Upper lobe of right lung (tissue), 1 donor: Measurements from ENCODE around the gene MORC3. TPM values are rescaled to one million over a fixed set of nuclear protein-coding genes. Genes with fewer than 3 reads are reported as not detected.
"Not testable (repeated sequence)": the region's sequence is repeated elsewhere in the genome, so short reads cannot be mapped to it uniquely, and the experiment has no call there.

ENCODE experiments used
- ATAC-seq: fragments of 200-7000 bp; cut with Tn5 transposase; one replicate; pipeline ENCODE4 v1.9.1; 2020; ENCODE audit warnings: mild to moderate bottlenecking, moderate library complexity
- DNase-seq: peaks from one replicate; pipeline ENCODE4 v3.0.0-alpha.2; 2020
- H3K27ac ChIP-seq: fragments of 200-600 bp; one replicate; pipeline ENCODE4 v1.8.0; 2022
- H3K27me3 ChIP-seq: fragments of 200-600 bp; one replicate; pipeline ENCODE4 v1.8.0; 2022; ENCODE audit warnings: mild to moderate bottlenecking
- H3K36me3 ChIP-seq: fragments of 200-600 bp; one replicate; pipeline ENCODE4 v1.8.0; 2022
- H3K4me1 ChIP-seq: fragments of 200-600 bp; one replicate; pipeline ENCODE4 v1.8.0; 2022
- H3K4me3 ChIP-seq: fragments of 200-600 bp; one replicate; pipeline ENCODE4 v1.8.0; 2022; ENCODE audit warnings: mild to moderate bottlenecking
- H3K9me3 ChIP-seq: fragments of 200-600 bp; one replicate; pipeline ENCODE4 v1.8.0; 2022
- intact Hi-C: fragments of 100-400 bp; cut with DNase I; formaldehyde crosslinking; loops from one replicate; pipeline ENCODE4 v1.11.0; 2022
- long read RNA-seq: library from polyadenylated mRNA; unstranded; transcript quantifications from one replicate; pipeline ENCODE4 v2.0.0, GENCODE V29; 2021
- total RNA-seq: library from RNA; stranded (reverse); fragmentation: NEBNext Ultra II Directional; extraction: Animal tissue kit (Norgen Biotek cat#: 25700); gene quantifications from one replicate; pipeline ENCODE4 v1.2.1, GENCODE V29; 2021
- TF ChIP-seq, protein P1 (sequence below): fragments of 200-600 bp; IDR thresholded peaks from one replicate; pipeline ENCODE4 v1.8.0; 2022; ENCODE audit warnings: antibody characterized with exemption
- donor health status: DM: no; HTN: yes; CAD: no; lungs with severe emphysema.

Gene MORC3, protein sequence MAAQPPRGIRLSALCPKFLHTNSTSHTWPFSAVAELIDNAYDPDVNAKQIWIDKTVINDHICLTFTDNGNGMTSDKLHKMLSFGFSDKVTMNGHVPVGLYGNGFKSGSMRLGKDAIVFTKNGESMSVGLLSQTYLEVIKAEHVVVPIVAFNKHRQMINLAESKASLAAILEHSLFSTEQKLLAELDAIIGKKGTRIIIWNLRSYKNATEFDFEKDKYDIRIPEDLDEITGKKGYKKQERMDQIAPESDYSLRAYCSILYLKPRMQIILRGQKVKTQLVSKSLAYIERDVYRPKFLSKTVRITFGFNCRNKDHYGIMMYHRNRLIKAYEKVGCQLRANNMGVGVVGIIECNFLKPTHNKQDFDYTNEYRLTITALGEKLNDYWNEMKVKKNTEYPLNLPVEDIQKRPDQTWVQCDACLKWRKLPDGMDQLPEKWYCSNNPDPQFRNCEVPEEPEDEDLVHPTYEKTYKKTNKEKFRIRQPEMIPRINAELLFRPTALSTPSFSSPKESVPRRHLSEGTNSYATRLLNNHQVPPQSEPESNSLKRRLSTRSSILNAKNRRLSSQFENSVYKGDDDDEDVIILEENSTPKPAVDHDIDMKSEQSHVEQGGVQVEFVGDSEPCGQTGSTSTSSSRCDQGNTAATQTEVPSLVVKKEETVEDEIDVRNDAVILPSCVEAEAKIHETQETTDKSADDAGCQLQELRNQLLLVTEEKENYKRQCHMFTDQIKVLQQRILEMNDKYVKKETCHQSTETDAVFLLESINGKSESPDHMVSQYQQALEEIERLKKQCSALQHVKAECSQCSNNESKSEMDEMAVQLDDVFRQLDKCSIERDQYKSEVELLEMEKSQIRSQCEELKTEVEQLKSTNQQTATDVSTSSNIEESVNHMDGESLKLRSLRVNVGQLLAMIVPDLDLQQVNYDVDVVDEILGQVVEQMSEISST
- 32.3 TPM for total RNA-seq
- long read RNA-seq, full-length matches to known transcripts: 22 of 29 reads
- long read RNA-seq, partial matches to known transcripts: 1 of 29 reads
- long read RNA-seq, other reads (novel, unspliced or antisense): 6 of 29 reads

DNA sequence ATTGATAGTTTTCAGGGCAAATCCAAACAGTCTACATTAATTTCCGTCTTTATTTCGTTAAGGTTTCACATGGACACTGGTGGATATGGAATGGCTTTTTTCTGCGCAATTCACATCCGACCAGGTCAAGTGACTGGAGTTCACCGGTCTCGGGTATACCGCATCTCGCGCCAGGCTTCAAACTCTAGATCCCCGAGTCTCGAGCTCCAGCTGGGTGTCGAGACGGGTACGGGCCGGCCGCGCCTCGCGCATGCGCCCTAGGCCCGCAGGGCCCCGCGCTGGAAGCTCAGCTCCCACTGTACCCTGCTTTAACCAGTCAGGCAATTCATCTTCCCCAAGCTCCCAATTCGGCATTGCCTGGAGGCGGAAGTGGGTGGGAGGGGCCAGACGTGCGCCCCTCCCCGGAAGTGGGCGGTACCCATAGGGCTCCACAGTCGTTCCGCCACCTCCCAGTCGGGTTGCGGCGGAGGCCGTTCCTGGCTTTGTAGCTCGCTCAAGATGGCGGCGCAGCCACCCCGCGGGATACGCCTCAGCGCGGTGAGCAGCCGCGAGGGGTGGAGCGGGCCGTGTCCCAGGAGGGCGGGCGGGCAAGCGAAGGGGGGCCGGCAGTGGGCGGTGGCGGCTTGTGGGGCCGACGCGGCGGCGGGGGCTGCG is at the start of gene MORC3:
MORC3 (plus strand) TSS at position 431 of the 654 bp plus-strand sequence; CDS start at position 499, 68 bp downstream.
- Histone ChIP-seq H3K9me3 (no peaks in the 10 kb centered on the region), H3K27me3 (no peaks in the 10 kb centered on the region), H3K27ac (peak within 1 kb of the TSS; percentile 98), H3K4me1 (peaks cover 30% of the 10 kb centered on the region), H3K4me3 (peak within 1 kb of the TSS; percentile 88), H3K36me3 (peaks cover 7% of the 10 kb centered on the region)
- intact Hi-C loops: loop anchor here (10.0 kb wide), 1 partner anchor 175 kb away; no protein-coding TSS in a partner anchor
- TF ChIP-seq, protein P1, sequence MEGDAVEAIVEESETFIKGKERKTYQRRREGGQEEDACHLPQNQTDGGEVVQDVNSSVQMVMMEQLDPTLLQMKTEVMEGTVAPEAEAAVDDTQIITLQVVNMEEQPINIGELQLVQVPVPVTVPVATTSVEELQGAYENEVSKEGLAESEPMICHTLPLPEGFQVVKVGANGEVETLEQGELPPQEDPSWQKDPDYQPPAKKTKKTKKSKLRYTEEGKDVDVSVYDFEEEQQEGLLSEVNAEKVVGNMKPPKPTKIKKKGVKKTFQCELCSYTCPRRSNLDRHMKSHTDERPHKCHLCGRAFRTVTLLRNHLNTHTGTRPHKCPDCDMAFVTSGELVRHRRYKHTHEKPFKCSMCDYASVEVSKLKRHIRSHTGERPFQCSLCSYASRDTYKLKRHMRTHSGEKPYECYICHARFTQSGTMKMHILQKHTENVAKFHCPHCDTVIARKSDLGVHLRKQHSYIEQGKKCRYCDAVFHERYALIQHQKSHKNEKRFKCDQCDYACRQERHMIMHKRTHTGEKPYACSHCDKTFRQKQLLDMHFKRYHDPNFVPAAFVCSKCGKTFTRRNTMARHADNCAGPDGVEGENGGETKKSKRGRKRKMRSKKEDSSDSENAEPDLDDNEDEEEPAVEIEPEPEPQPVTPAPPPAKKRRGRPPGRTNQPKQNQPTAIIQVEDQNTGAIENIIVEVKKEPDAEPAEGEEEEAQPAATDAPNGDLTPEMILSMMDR: no peak
- ATAC-seq (peak; percentile 98), DNase-seq (peak; percentile 99)

DNA sequence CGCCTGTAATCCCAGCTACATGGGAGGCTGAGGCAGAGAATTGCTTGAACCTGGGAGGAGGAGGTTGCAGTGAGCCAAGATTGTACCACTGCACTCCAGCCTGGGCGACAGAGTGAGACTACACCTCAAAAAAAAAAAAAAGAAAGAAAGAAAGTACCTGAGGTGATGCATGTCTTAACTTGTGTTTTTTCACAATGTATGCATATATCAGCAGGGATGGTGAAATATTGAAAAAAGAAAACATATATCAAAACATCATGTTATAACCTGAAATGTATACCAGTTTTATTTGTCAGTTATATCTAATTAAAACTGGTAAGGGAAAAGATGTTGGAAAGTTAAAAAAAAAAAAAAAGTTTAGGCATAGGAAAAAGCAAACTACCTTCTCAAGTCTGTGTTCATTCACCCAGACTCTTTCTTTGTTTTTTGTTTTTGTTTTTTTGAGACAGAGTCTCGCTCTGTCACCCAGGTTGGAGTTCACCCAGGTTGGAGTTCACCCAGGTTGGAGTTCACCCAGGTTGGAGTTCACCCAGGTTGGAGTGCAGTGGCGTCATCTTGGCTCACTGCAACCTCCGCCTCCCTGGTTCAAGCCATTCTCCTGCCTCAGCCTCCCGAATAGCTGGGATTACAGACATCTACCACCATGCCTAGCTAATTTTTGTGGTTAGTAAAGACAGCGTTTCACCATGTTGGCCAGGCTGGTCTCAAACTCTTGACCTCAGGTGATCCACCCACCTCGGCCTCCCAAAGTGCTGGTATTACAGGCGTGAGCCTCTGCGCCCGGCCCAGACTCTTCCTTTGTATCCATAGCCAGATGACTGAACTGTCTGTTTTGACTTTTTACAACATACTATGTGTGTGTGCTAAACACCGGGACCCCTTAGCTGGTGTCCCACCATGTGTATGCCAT is 49.0 kb upstream of the MORC3 start:
- H3K36me3 ChIP-seq, ATAC-seq, intact Hi-C loops, DNase-seq, H3K27me3 ChIP-seq, H3K27ac ChIP-seq, H3K4me3 ChIP-seq, H3K4me1 ChIP-seq, H3K9me3 ChIP-seq: not testable (repeated sequence)

DNA sequence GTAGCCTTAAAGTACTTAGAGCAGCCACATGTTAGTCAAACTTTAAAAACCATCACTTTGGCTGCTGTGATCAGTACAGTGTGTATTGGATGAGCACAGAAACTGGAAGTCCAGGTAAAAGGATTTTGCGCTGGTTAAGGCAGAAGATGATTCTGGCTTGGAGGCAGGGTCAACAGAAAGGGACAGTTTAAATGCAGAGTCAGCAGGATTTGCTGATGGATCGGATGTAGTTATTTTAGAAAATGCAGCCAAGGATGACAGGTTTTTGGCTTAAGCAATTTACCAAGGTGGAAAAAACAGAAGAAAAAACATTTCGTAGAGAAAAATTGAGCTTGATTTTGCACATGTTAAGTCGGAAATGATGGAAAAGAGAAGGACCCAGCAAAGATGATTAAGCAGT is 45.9 kb upstream of the MORC3 start:
- intact Hi-C loops: no loop called here
- DNase-seq (no peak), ATAC-seq (no peak)
- no peak overlapping the region for H3K27ac ChIP-seq
- TF ChIP-seq, protein P1: no peak
- peaks cover 9% of the 10 kb centered on the region for H3K36me3 ChIP-seq
- no peak overlapping the region for H3K4me3 ChIP-seq
- H3K27me3 ChIP-seq: no peaks in the 10 kb centered on the region
- H3K9me3 ChIP-seq: no peaks in the 10 kb centered on the region
- no peaks in the 10 kb centered on the region for H3K4me1 ChIP-seq

DNA sequence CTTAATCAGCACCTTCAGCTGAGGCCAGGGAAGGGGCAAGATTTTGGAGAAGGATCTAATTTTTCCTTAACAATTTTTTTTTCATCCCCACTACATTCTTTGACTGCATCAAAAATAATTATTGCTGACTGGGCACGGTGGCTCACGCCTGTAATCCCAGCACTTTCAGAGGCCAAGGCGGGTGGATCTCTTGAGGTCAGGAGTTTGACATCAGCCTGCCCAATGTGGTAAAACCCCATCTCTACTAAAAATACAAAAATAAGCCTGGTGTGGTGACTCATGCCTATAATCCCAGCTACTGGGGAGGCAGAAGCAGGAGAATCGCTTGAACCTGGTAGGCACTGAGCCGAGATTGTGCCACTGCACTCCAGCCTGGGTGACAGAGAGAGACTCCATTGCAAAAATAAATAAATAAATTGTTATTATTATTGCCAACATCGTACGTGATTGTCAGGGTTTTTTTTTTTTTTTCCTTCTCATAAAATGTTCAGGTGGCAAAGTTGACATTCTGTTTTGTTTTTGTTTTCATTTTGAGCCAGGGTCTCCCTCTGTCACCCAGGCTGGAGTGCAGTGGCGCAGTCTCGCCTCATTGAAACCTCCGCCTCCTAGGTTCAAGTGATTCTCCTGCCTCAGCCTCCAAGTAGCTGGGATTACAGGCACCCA is 37.3 kb upstream of the MORC3 start:
- no peaks in the 10 kb centered on the region for H3K9me3 ChIP-seq
- TF ChIP-seq, protein P1: no peak
- peaks cover 19% of the 10 kb centered on the region for H3K36me3 ChIP-seq
- no peak overlapping the region for H3K27ac ChIP-seq
- intact Hi-C loops: no loop called here
- ATAC-seq (no peak), DNase-seq (no peak)
- no peak overlapping the region for H3K4me3 ChIP-seq
- H3K27me3 ChIP-seq: no peaks in the 10 kb centered on the region
- H3K4me1 ChIP-seq: no peaks in the 10 kb centered on the region

DNA sequence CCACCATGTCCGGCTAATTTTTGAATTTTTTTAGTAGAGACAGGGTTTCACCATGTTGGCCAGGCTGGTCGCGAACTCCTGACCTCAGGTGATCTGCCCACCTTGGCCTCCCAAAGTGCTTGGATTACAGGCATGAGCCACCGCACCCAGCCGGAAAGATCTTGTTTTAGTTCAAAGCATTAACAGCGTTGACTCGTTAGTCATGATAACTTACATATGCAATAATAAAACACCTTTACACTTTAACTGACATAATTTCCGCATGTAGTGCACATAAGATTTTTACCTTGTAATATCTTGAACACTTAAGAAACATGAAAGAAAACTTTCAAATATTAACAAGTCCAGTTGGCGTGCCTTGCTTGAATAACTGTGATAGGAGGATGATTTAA is 36.8 kb upstream of the MORC3 start:
- not testable (repeated sequence) for ATAC-seq, DNase-seq

More for the DNA sequence above, 36.8 kb upstream of the MORC3 start:
- H3K4me1 ChIP-seq, H3K27me3 ChIP-seq, intact Hi-C loops, H3K27ac ChIP-seq, H3K4me3 ChIP-seq, H3K9me3 ChIP-seq: not testable (repeated sequence)
- peaks cover 19% of the 10 kb centered on the region for H3K36me3 ChIP-seq
